GM21447 (cell line): ENCODE measurements around the gene PDE4B.
"Not testable (repeated sequence)": the region's sequence is repeated elsewhere in the genome, so short reads cannot be mapped to it uniquely, and the experiment has no call there.

Source experiments
- ATAC-seq: cut with Tn5 transposase; IDR thresholded peaks from one replicate; pipeline ENCODE4 v1.9.1; 2021; ENCODE audit not compliant: unreplicated experiment

The PDE4B gene

GRCh38 chr1:66112744-66113400 is 320.2 kb downstream of the PDE4B start:
- no peak for ATAC-seq

- no peak for ATAC-seq
Measured at GRCh38 chr1:66119148-66119547, 326.5 kb downstream of the PDE4B start.

GRCh38 chr1:66124670-66125069 is 332.0 kb downstream of the PDE4B start:
- ATAC-seq, result no peak

- not testable (repeated sequence) for ATAC-seq
Measured at GRCh38 chr1:66128641-66129040, 335.9 kb downstream of the PDE4B start.

GRCh38 chr1:66132324-66132723 is 339.6 kb downstream of the PDE4B start:
- ATAC-seq, result no peak

GRCh38 chr1:66134004-66134403 is 341.3 kb downstream of the PDE4B start:
- no peak for ATAC-seq

GRCh38 chr1:66135161-66135560 is 342.5 kb downstream of the PDE4B start:
- no peak for ATAC-seq

- ATAC-seq, result not testable (repeated sequence)
Measured at GRCh38 chr1:66136423-66136822, 343.7 kb downstream of the PDE4B start.

- no peak for ATAC-seq
Measured at GRCh38 chr1:66137235-66137634, 344.5 kb downstream of the PDE4B start.

- ATAC-seq, result no peak
Measured at GRCh38 chr1:66138613-66139012, 345.9 kb downstream of the PDE4B start.

- no peak for ATAC-seq
Measured at GRCh38 chr1:66140072-66140471, 347.4 kb downstream of the PDE4B start.

GRCh38 chr1:66143651-66144050 is 351.0 kb downstream of the PDE4B start:
- ATAC-seq, result no peak

- ATAC-seq, result no peak
Measured at GRCh38 chr1:66147226-66147835, 354.6 kb downstream of the PDE4B start.

GRCh38 chr1:66152034-66152433 is 359.3 kb downstream of the PDE4B start:
- no peak for ATAC-seq

- ATAC-seq, result no peak
Measured at GRCh38 chr1:66154394-66154793, 361.7 kb downstream of the PDE4B start.

- no peak for ATAC-seq
Measured at GRCh38 chr1:66156144-66156543, 363.4 kb downstream of the PDE4B start.

GRCh38 chr1:66159800-66160199 is 367.1 kb downstream of the PDE4B start:
- ATAC-seq, result no peak

GRCh38 chr1:66160719-66161118 is 368.0 kb downstream of the PDE4B start:
- no peak for ATAC-seq

- ATAC-seq, result no peak
Measured at GRCh38 chr1:66166753-66167152, 374.1 kb downstream of the PDE4B start.

- no peak for ATAC-seq
Measured at GRCh38 chr1:66167267-66167666, 374.6 kb downstream of the PDE4B start.

GRCh38 chr1:66168467-66168887 is 375.8 kb downstream of the PDE4B start:
- ATAC-seq, result no peak

GRCh38 chr1:66168948-66169671 is 376.4 kb downstream of the PDE4B start:
- ATAC-seq, result no peak
